Measurements from ENCODE around the gene CD84. TPM values are rescaled to one million over a fixed set of nuclear protein-coding genes. Genes with fewer than 3 reads are reported as not detected.
"Not testable (repeated sequence)": the region's sequence is repeated elsewhere in the genome, so short reads cannot be mapped to it uniquely, and the experiment has no call there.

CD84 gene
- total RNA-seq, 4 donors from 2014 or later, result 1.8 to 4.1 (median 3.1) TPM

DNA sequence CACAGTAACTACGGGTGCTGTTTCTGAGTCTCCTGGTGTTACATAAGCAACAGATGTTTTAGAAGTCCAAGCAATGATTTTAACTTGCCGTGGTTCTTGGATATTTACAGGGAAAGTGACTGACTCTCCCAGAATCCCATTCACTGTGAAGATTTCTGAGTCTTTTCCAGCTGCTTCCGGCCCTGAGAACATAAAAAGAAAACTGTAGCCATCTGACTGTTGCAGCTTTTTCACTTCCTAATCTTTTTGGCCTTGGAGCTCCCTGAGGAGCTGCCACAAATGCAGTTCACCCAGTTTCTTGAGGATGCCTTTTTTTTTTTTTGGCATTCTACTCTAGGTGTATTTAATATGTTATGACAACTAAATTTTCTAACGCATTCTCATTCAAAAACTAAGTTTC, 13.7 kb downstream of the CD84 start:
- no peak overlapping the region for H3K4me3 ChIP-seq
- H3K9me3 ChIP-seq, result no peaks in the 10 kb centered on the region
- H3K4me1 ChIP-seq, result no peaks in the 10 kb centered on the region
- H3K27ac ChIP-seq, result no peak overlapping the region
- H3K36me3 ChIP-seq, result no peaks in the 10 kb centered on the region
- DNase-seq, result no peak
- TF ChIP-seq POLR2A (IDR thresholded peaks at IDR 0.05), result no peak
- TF ChIP-seq, protein P1, sequence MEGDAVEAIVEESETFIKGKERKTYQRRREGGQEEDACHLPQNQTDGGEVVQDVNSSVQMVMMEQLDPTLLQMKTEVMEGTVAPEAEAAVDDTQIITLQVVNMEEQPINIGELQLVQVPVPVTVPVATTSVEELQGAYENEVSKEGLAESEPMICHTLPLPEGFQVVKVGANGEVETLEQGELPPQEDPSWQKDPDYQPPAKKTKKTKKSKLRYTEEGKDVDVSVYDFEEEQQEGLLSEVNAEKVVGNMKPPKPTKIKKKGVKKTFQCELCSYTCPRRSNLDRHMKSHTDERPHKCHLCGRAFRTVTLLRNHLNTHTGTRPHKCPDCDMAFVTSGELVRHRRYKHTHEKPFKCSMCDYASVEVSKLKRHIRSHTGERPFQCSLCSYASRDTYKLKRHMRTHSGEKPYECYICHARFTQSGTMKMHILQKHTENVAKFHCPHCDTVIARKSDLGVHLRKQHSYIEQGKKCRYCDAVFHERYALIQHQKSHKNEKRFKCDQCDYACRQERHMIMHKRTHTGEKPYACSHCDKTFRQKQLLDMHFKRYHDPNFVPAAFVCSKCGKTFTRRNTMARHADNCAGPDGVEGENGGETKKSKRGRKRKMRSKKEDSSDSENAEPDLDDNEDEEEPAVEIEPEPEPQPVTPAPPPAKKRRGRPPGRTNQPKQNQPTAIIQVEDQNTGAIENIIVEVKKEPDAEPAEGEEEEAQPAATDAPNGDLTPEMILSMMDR (IDR thresholded peaks at IDR 0.05), result no peak
- intact Hi-C loops (cut with DNase I; ENCODE audit: low total_unique reads), result no loop called here
- H3K27me3 ChIP-seq, result no peaks in the 10 kb centered on the region

DNA sequence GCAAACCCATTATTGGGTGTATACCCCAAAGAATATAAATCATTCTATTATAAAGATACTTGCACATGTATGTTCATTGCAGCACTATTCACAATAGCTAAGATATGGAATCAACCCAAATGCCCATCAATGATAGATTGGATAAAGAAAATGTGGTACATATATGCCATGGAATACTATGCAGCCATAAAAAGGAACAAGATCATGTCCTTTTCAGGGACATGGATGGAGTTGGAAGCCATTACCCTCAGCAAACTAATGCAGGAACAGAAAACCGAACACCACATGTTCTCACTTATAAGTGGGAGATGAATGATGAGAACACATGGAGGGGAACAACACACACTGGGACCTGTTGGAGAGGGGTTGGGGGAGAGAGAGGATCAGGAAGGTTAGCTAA, 16.1 kb downstream of the CD84 start:
- intact Hi-C loops (cut with DNase I; ENCODE audit: low total_unique reads); H3K36me3 ChIP-seq; H3K4me1 ChIP-seq; H3K27me3 ChIP-seq; DNase-seq; H3K27ac ChIP-seq; H3K9me3 ChIP-seq; H3K4me3 ChIP-seq: not testable (repeated sequence)

DNA sequence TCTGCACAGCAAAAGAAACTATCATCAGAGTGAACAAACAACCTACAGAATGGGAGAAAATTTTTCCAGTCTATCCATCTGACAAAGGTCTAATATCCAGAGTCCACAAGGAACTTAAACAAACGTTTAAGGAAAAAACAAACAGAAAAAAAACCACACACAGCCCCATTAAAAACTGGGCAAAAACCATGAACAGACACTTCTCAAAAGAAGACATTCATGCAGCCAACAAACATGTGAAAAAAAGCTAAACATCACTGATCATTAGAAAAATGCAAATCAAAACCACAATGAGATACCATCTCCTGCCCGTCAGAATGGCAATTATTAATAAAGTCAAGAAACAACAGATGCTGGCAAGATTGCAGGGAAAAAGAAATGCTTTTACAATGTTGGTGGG, 16.6 kb downstream of the CD84 start:
- intact Hi-C loops (cut with DNase I; ENCODE audit: low total_unique reads); H3K4me1 ChIP-seq; DNase-seq; H3K9me3 ChIP-seq; H3K27ac ChIP-seq; H3K4me3 ChIP-seq; H3K36me3 ChIP-seq; H3K27me3 ChIP-seq: not testable (repeated sequence)

DNA sequence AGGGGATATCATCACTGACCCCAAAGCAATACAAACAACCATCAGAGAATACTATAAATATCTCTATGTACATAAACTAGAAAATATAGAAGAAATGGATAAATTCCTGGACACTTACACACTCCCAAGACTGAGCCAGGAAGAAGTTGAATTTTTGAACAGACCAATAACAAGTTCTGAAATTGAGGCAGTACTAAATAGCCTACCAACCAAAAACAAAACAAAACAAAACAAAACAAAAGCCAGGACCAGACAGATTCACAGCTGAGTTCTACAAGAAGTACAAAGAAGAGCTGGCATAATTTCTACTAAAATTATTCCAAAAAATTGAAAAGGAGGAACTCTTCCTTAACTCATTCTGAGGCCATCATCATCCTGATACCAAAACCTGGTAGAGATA, 18.5 kb downstream of the CD84 start:
- no peak for TF ChIP-seq POLR2A (IDR thresholded peaks at IDR 0.05)
- TF ChIP-seq, protein P1 (IDR thresholded peaks at IDR 0.05), result no peak
- no peak overlapping the region for H3K27ac ChIP-seq
- intact Hi-C loops (cut with DNase I; ENCODE audit: low total_unique reads), result no loop called here
- no peaks in the 10 kb centered on the region for H3K9me3 ChIP-seq
- no peaks in the 10 kb centered on the region for H3K27me3 ChIP-seq
- H3K36me3 ChIP-seq, result no peaks in the 10 kb centered on the region
- no peak overlapping the region for H3K4me3 ChIP-seq
- no peaks in the 10 kb centered on the region for H3K4me1 ChIP-seq
- DNase-seq, result no peak

DNA sequence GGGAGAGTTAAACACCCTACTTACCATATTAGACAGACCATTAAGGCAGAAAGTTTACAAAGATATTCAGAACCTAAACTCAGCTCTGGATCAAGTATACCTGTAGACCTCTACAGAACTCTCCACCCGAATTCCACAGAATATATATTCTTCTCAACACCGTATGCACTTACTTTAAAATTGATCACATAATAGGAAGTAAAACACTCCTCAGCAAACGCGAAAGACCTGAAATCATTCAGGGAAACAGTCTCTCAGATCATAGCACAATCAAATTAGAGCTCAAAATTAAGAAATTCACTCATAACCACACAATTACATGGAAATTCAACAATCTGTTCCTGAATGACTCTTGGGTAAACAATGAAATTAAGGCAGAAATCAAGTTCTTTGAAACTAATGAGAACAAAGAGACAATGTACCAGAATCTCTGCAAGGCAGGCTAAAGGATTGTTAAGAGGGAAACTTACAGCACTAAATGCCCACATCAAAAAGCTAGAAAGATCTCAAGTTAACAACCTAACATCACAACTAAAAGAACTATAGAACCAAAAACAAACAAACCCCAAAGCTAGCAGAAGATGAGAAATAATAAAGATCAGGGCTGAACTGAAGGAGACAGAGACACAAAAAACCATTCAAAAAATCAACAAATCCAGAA, 19.1 kb downstream of the CD84 start:
- Histone ChIP-seq H3K27ac (no peak overlapping the region), H3K36me3 (no peaks in the 10 kb centered on the region), H3K4me1 (no peaks in the 10 kb centered on the region), H3K27me3 (no peaks in the 10 kb centered on the region), H3K9me3 (no peaks in the 10 kb centered on the region), H3K4me3 (no peak overlapping the region)
- no peak for DNase-seq
- intact Hi-C loops (cut with DNase I; ENCODE audit: low total_unique reads), result no loop called here
- no peak for TF ChIP-seq POLR2A (IDR thresholded peaks at IDR 0.05)
- TF ChIP-seq, protein P1 (IDR thresholded peaks at IDR 0.05), result no peak

DNA sequence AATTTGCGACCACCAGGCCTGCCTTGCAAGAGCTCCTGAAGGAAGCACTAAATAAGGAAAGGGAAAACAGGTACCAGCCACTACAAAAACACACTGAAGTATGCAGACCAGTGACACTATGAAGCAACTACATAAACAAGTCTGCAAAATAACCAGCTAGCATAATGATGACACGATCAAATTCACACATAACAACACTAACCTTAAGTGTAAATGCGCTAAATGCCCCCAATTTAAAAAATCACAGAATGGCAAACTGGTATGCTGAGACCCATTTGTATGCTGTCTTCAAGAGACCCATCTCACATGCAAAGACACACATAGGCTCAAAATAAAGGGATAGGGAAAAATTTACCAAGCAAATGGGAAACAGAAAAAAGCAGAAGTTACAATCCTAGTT, 19.9 kb downstream of the CD84 start:
- H3K27ac ChIP-seq; DNase-seq; H3K4me3 ChIP-seq; H3K36me3 ChIP-seq; H3K27me3 ChIP-seq; H3K4me1 ChIP-seq; H3K9me3 ChIP-seq; intact Hi-C loops (cut with DNase I; ENCODE audit: low total_unique reads): not testable (repeated sequence)
